ENCODE data around the gene DAD1.
"Not testable (repeated sequence)": the region's sequence is repeated elsewhere in the genome, so short reads cannot be mapped to it uniquely, and the experiment has no call there.

DAD1 gene

DNA sequence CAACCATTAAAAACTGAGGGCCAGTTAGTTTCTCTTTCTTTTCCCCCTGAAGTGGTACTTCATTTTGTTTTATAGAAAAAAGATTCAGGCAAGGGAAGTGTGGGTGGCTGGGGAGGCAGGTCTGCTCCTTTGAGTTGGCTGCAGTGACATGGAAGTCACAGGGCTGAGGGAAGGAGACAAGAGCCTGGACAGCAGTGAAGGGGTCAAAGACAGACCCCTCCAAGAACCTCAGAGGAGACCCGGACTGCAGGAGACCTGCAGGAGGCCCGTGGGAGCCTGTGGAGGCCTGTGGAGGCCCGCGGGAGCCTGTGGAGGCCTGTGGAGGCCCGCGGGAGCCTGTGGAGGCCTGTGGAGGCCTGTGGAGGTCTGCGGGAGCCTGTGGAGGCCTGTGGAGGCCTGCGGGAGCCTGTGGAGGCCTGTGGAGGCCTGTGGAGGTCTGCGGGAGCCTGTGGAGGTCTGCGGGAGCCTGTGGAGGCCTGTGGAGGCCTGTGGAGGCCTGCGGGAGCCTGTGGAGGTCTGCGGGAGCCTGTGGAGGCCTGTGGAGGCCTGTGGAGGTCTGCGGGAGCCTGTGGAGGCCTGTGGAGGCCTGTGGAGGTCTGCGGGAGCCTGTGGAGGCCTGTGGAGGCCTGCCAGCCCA is 35.0 kb downstream of the DAD1 start:
- Mint-ChIP-seq H3K4me3 (peak overlapping the region; percentile 78), H3K36me3 (peaks cover 98% of the 10 kb centered on the region), H3K27ac (peak overlapping the region; percentile 99), H3K4me1 (peaks cover 100% of the 10 kb centered on the region)
- not testable (repeated sequence) for ATAC-seq, H3K9me3 Mint-ChIP-seq
- DNase-seq (ENCODE audit: low spot score in 2 of 2) = peak in 1 of 2 donors; percentile 72

- Mint-ChIP-seq H3K9me3 (no peaks in the 10 kb centered on the region), H3K4me1 (peaks cover 100% of the 10 kb centered on the region), H3K36me3 (peaks cover 98% of the 10 kb centered on the region), H3K27ac (peak overlapping the region; percentile 99), H3K4me3 (peak overlapping the region; percentile 78)
- no peak for DNase-seq (ENCODE audit: low spot score in 2 of 2)
- ATAC-seq = no peak
These were observed 35.6 kb downstream of the DAD1 start for GRCh38 chr14:22553445-22553844.

- DNase-seq (ENCODE audit: low spot score in 2 of 2) (no peak), ATAC-seq (no peak)
- no peaks in the 10 kb centered on the region for H3K9me3 Mint-ChIP-seq
- H3K4me1 Mint-ChIP-seq = peaks cover 100% of the 10 kb centered on the region
- peak overlapping the region; percentile 99 for H3K27ac Mint-ChIP-seq
- peaks cover 98% of the 10 kb centered on the region for H3K36me3 Mint-ChIP-seq
- H3K4me3 Mint-ChIP-seq = peak overlapping the region; percentile 78
These were observed 36.3 kb downstream of the DAD1 start for GRCh38 chr14:22552827-22553076.

GRCh38 chr14:22552001-22552826 is 36.8 kb downstream of the DAD1 start:
- peaks cover 98% of the 10 kb centered on the region for H3K36me3 Mint-ChIP-seq
- peak overlapping the region; percentile 78 for H3K4me3 Mint-ChIP-seq
- ATAC-seq = no peak
- H3K4me1 Mint-ChIP-seq = peaks cover 100% of the 10 kb centered on the region
- no peaks in the 10 kb centered on the region for H3K9me3 Mint-ChIP-seq
- DNase-seq (ENCODE audit: low spot score in 2 of 2) = no peak
- H3K27ac Mint-ChIP-seq = peak overlapping the region; percentile 99

DNA sequence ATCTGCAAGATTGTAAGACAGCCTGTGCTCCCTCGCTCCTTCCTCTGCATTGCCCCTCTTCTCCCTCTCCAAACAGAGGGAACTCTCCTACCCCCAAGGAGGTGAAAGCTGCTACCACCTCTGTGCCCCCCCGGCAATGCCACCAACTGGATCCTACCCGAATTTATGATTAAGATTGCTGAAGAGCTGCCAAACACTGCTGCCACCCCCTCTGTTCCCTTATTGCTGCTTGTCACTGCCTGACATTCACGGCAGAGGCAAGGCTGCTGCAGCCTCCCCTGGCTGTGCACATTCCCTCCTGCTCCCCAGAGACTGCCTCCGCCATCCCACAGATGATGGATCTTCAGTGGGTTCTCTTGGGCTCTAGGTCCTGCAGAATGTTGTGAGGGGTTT is 37.4 kb downstream of the DAD1 start:
- Mint-ChIP-seq H3K27ac (peak overlapping the region; percentile 99), H3K9me3 (no peaks in the 10 kb centered on the region), H3K36me3 (peaks cover 98% of the 10 kb centered on the region), H3K4me1 (peaks cover 100% of the 10 kb centered on the region), H3K4me3 (peak overlapping the region; percentile 78)
- DNase-seq (ENCODE audit: low spot score in 2 of 2) (no peak), ATAC-seq (no peak)

- Mint-ChIP-seq H3K27ac (peak overlapping the region; percentile 99), H3K4me1 (peaks cover 100% of the 10 kb centered on the region), H3K4me3 (peak overlapping the region; percentile 78), H3K36me3 (peaks cover 98% of the 10 kb centered on the region), H3K9me3 (no peaks in the 10 kb centered on the region)
- DNase-seq (ENCODE audit: low spot score in 2 of 2) (peak in 1 of 2 donors; percentile 89), ATAC-seq (peak; percentile 83)
These were observed 38.9 kb downstream of the DAD1 start for GRCh38 chr14:22549981-22550673.

DNA sequence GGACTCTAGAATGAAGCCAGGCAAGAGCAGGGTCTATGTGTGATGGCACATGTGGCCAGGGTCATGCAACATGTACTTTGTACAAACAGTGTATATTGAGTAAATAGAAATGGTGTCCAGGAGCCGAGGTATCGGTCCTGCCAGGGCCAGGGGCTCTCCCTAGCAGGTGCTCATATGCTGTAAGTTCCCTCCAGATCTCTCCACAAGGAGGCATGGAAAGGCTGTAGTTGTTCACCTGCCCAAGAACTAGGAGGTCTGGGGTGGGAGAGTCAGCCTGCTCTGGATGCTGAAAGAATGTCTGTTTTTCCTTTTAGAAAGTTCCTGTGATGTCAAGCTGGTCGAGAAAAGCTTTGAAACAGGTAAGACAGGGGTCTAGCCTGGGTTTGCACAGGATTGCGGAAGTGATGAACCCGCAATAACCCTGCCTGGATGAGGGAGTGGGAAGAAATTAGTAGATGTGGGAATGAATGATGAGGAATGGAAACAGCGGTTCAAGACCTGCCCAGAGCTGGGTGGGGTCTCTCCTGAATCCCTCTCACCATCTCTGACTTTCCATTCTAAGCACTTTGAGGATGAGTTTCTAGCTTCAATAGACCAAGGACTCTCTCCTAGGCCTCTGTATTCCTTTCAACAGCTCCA is 39.6 kb downstream of the DAD1 start:
- ATAC-seq (no peak), DNase-seq (ENCODE audit: low spot score in 2 of 2) (no peak)
- H3K4me3 Mint-ChIP-seq = peak overlapping the region; percentile 78
- no peaks in the 10 kb centered on the region for H3K9me3 Mint-ChIP-seq
- peak overlapping the region; percentile 99 for H3K27ac Mint-ChIP-seq
- H3K4me1 Mint-ChIP-seq = peaks cover 100% of the 10 kb centered on the region
- H3K36me3 Mint-ChIP-seq = peaks cover 98% of the 10 kb centered on the region

DNA sequence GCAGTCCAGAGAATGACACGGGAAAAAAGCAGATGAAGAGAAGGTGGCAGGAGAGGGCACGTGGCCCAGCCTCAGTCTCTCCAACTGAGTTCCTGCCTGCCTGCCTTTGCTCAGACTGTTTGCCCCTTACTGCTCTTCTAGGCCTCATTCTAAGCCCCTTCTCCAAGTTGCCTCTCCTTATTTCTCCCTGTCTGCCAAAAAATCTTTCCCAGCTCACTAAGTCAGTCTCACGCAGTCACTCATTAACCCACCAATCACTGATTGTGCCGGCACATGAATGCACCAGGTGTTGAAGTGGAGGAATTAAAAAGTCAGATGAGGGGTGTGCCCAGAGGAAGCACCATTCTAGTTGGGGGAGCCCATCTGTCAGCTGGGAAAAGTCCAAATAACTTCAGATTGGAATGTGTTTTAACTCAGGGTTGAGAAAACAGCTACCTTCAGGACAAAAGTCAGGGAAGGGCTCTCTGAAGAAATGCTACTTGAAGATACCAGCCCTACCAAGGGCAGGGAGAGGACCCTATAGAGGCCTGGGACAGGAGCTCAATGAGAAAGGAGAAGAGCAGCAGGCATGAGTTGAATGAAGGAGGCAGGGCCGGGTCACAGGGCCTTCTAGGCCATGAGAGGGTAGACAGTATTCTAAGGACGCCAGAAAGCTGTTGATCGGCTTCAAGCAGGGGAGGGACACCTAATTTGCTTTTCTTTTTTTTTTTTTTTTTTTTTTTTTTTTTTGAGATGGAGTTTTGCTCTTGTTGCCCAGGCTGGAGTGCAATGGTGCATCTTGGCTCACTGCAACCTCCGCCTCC is 40.9 kb downstream of the DAD1 start:
- Mint-ChIP-seq H3K36me3 (peaks cover 100% of the 10 kb centered on the region), H3K4me1 (peaks cover 98% of the 10 kb centered on the region), H3K27ac (peak overlapping the region; percentile 99), H3K9me3 (no peaks in the 10 kb centered on the region), H3K4me3 (peak overlapping the region; percentile 78)
- ATAC-seq = no peak
- peak in 1 of 2 donors; percentile 52 for DNase-seq (ENCODE audit: low spot score in 2 of 2)

DNA sequence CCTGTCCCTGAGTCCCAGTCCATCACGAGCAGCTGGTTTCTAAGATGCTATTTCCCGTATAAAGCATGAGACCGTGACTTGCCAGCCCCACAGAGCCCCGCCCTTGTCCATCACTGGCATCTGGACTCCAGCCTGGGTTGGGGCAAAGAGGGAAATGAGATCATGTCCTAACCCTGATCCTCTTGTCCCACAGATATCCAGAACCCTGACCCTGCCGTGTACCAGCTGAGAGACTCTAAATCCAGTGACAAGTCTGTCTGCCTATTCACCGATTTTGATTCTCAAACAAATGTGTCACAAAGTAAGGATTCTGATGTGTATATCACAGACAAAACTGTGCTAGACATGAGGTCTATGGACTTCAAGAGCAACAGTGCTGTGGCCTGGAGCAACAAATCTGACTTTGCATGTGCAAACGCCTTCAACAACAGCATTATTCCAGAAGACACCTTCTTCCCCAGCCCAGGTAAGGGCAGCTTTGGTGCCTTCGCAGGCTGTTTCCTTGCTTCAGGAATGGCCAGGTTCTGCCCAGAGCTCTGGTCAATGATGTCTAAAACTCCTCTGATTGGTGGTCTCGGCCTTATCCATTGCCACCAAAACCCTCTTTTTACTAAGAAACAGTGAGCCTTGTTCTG is 41.6 kb downstream of the DAD1 start:
- peak in 1 of 2 donors; percentile 61 for DNase-seq (ENCODE audit: low spot score in 2 of 2)
- peak overlapping the region; percentile 99 for H3K27ac Mint-ChIP-seq
- peaks cover 100% of the 10 kb centered on the region for H3K36me3 Mint-ChIP-seq
- peaks cover 98% of the 10 kb centered on the region for H3K4me1 Mint-ChIP-seq
- ATAC-seq = no peak
- H3K4me3 Mint-ChIP-seq = peak overlapping the region; percentile 78
- no peaks in the 10 kb centered on the region for H3K9me3 Mint-ChIP-seq

DNA sequence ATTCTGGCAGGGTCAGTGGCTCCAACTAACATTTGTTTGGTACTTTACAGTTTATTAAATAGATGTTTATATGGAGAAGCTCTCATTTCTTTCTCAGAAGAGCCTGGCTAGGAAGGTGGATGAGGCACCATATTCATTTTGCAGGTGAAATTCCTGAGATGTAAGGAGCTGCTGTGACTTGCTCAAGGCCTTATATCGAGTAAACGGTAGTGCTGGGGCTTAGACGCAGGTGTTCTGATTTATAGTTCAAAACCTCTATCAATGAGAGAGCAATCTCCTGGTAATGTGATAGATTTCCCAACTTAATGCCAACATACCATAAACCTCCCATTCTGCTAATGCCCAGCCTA is 42.3 kb downstream of the DAD1 start:
- peaks cover 98% of the 10 kb centered on the region for H3K4me1 Mint-ChIP-seq
- no peaks in the 10 kb centered on the region for H3K9me3 Mint-ChIP-seq
- peaks cover 100% of the 10 kb centered on the region for H3K36me3 Mint-ChIP-seq
- ATAC-seq (no peak), DNase-seq (ENCODE audit: low spot score in 2 of 2) (no peak)
- peak overlapping the region; percentile 78 for H3K4me3 Mint-ChIP-seq
- H3K27ac Mint-ChIP-seq = peak overlapping the region; percentile 99

GRCh38 chr14:22545842-22546721 is 42.9 kb downstream of the DAD1 start:
- peak in 1 of 2 donors; percentile 70 for DNase-seq (ENCODE audit: low spot score in 2 of 2)
- H3K4me3 Mint-ChIP-seq = peak overlapping the region; percentile 78
- no peak for ATAC-seq
- no peaks in the 10 kb centered on the region for H3K9me3 Mint-ChIP-seq
- H3K4me1 Mint-ChIP-seq = peaks cover 98% of the 10 kb centered on the region
- H3K27ac Mint-ChIP-seq = peak overlapping the region; percentile 99
- H3K36me3 Mint-ChIP-seq = peaks cover 100% of the 10 kb centered on the region

DNA sequence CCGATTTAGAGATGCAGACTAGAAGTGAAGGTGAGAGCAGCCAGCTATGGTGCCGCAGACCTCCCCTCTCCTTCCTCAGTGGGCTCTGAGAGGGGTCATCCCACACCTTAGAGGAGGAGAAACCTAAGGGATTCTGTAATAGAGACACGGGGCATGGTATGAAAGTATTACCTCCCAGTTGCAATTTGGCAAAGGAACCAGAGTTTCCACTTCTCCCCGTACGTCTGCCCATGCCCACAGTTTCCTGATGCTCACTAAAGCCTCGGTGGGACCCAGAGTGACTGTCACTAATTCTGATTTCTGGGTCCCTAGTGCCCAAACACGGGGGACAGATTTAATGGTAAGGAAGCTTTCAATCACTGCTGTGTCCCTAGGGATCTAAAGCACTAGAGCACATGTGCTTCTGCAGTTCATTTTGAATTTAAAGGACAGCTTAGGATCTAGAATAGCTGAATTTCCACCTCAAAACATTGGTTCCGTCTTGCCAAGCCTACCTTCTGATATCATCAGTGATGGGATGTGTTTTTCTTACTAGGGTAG is 44.1 kb downstream of the DAD1 start:
- H3K4me3 Mint-ChIP-seq = peak overlapping the region; percentile 78
- peaks cover 98% of the 10 kb centered on the region for H3K4me1 Mint-ChIP-seq
- H3K9me3 Mint-ChIP-seq = no peaks in the 10 kb centered on the region
- peak overlapping the region; percentile 99 for H3K27ac Mint-ChIP-seq
- DNase-seq (ENCODE audit: low spot score in 2 of 2) (peak in 1 of 2 donors; percentile 60), ATAC-seq (no peak)
- H3K36me3 Mint-ChIP-seq = peaks cover 100% of the 10 kb centered on the region

- no peak for ATAC-seq
- Mint-ChIP-seq H3K9me3 (no peaks in the 10 kb centered on the region), H3K4me3 (peak overlapping the region; percentile 78), H3K27ac (peak overlapping the region; percentile 99), H3K36me3 (peaks cover 100% of the 10 kb centered on the region), H3K4me1 (peaks cover 98% of the 10 kb centered on the region)
- DNase-seq (ENCODE audit: low spot score in 2 of 2) = no peak
These were observed 44.6 kb downstream of the DAD1 start for GRCh38 chr14:22544406-22544805.

All from stimulated activated effector memory CD8-positive, alpha-beta T cell treated with anti-CD3 and anti-CD28 coated beads, Interleukin-12 subunit alpha, Interleukin-12 subunit beta, amount 100 ng/mL, for 72 hours (primary cell).